Astrocyte (in vitro differentiated cells and primary cell): ENCODE data around the gene PACRG.

Source experiments
- EZH2 ChIP-seq: IDR thresholded peaks from 2 replicates; pipeline ENCODE4 v1.6.1; 2012; ENCODE audit warnings: mild to moderate bottlenecking, low read length, inconsistent platforms; ENCODE audit not compliant: insufficient read depth
- TF ChIP-seq, protein P1 (sequence below): IDR thresholded peaks from 2 replicates; pipeline ENCODE4 v1.5.1; 2011; ENCODE audit warnings: low read depth, mild to moderate bottlenecking, inconsistent platforms, low read length, moderate library complexity; ENCODE audit not compliant: insufficient read depth

DNA sequence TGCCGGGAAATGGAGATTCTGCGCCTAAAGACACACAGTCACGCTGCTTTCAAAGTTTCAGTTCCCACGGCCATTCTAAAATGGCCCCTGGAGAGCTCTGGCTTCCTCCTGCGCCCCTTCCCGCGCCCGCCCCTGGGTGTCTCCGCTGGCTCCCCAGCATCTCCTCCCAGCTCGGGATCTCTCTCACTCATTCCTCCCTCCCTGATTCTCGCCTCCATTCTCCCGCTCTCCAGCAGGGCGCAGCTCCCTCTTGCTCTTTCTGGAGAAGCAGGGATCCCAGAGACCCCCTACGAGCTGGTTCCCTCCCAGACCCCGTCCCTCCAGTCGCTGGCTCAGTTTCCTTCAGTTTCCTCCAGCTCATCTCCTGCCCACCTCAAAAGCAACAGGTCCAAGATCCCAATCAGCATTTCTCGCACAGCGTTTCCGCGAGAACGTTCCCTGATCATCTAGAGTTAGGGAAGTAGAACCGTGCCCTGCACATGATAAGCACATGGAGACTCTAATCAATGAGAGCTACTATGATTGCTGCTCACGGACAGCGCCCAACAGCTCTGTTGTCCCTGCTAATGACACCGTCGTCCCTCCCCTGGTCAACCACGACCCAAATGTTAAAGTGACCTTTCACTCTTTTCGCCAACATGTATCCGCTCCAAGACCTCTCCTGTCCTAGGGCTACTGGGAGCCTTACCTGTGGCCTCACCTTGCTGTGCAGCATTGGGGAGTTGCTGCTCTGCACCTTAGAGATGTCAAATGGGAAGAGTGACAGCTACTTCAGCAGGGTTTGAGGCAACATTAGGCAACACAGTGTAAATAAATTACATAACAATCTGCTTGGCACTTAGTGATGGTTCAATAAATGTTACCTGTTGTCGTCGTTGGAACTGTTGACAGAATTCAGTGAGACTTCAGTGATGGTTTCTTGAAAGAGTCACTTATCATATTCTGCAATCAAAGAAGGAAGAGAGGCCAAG is 468.2 kb downstream of the PACRG start:
- TF ChIP-seq, protein P1, sequence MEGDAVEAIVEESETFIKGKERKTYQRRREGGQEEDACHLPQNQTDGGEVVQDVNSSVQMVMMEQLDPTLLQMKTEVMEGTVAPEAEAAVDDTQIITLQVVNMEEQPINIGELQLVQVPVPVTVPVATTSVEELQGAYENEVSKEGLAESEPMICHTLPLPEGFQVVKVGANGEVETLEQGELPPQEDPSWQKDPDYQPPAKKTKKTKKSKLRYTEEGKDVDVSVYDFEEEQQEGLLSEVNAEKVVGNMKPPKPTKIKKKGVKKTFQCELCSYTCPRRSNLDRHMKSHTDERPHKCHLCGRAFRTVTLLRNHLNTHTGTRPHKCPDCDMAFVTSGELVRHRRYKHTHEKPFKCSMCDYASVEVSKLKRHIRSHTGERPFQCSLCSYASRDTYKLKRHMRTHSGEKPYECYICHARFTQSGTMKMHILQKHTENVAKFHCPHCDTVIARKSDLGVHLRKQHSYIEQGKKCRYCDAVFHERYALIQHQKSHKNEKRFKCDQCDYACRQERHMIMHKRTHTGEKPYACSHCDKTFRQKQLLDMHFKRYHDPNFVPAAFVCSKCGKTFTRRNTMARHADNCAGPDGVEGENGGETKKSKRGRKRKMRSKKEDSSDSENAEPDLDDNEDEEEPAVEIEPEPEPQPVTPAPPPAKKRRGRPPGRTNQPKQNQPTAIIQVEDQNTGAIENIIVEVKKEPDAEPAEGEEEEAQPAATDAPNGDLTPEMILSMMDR, result no peak
- no peak for TF ChIP-seq EZH2
